NCI-H1048 (cell line): ENCODE results near the gene CACNA2D3.
"Not testable (repeated sequence)": the region's sequence is repeated elsewhere in the genome, so short reads cannot be mapped to it uniquely, and the experiment has no call there.

Source experiments
- DNase-seq: peaks from one replicate; lab custom pipeline; 2025; lab: John Stamatoyannopoulos, UW

CACNA2D3 gene

DNA sequence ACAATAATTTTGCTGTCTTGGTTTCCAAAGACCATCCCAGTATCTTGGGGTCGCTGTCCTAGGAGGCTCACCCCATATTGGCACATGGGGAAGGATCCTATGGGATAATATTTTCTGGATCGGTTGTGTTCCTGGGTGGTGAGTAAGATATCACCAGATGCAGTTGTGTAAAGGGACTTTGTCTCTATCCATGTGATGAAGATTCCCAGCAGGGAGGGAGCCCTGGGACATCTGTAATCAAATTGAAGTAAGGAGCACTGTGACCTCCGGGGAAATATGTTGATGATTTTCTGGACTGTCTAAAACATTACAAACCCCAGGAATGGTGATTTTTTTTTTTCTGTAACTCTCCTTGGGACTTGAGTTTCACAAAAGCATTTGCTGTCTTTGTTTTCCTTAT, 841.7 kb downstream of the CACNA2D3 start:
- no peak for DNase-seq

DNA sequence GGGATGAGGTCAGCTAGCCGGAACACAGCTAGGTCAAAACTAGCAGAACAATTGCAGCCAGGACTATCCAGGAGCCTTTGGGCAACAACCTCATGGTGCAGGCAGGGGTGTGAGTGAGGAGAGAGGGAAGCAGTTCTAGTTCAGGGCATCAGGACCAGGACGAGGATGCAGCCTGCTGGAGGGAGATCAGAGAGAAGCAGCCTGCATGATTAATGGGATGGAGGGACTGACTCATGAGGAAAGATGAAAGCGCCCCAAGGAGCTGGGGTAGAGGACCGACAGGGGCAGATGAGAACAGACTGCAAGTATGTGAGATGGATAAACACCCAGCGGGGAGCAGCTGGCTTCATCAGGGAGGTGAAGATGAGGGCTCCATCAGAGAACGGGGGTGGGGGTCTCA, 843.4 kb downstream of the CACNA2D3 start:
- DNase-seq, result no peak

DNA sequence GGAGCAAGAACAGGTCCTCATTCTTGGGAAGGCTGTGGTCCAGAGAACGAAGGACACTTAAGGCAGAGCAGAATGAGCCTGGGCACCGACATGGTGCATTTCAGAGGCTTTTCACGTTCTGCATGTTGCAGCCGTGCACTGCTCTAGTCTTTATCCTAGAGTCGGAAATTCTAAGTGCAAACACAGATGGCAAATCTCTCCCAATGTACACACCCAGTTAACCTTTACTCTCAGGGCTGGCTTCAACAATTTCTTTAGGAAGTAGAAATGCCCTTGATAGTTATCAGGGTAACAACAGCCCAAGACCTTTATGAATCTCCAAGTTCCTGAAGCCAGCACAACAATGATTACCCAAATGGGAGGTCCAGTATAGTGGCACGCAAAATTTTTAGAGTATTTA, 844.6 kb downstream of the CACNA2D3 start:
- no peak for DNase-seq

GRCh38 chr3:54967731-54968161, 845.4 kb downstream of the CACNA2D3 start:
- no peak for DNase-seq

DNA sequence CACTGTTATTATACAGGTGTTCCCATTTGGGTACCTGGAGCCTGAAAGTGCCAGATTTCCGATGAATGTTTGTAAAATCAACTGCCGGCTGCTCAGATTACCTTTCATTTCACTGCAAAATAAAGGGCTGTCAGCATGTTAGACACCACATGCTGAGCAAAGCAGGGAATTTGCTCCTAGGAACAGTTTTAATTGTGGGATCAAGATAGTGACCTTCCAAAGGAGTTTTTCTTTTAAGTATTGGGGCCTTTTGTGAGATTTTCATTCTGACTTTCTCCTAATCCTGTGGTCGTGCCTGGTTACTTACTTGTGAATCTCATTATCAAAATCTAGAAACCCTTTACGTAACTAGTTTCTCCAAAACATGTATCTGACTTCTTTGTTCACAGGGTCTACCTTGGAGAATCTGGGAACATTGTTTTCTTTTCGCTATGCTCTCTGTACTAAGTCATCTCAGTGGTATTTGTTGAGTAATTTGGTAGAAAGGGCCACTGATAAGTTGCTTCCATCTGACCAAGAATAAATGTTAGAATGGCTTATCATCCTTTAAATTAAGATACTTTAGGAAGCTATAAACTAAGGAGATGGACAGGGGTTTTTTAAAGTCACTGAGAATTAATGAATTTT, 846.3 kb downstream of the CACNA2D3 start:
- DNase-seq, result no peak

DNA sequence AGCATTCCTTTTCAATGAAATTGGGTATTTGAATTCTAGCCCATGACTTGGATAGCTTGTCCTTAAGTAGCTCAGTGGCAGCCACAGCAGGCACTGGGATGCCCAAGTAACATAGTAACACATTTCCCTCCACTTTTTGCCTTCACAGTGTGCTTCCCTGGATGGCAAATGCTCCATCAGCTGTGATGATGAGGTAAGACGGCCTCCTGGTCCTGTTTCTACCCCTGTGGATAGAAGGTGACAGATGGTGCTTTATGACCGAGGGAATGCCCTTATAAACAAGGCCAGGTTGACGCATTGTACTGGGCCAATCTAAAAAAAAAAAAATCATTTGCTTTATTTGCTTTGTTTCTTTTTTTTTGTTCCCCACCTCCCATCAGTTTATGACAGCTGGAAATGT, 847.3 kb downstream of the CACNA2D3 start:
- no peak for DNase-seq

- DNase-seq, result no peak
Measured at GRCh38 chr3:54970895-54971294, 848.5 kb downstream of the CACNA2D3 start.

GRCh38 chr3:54977439-54977838, 855.1 kb downstream of the CACNA2D3 start:
- DNase-seq, result no peak

DNA sequence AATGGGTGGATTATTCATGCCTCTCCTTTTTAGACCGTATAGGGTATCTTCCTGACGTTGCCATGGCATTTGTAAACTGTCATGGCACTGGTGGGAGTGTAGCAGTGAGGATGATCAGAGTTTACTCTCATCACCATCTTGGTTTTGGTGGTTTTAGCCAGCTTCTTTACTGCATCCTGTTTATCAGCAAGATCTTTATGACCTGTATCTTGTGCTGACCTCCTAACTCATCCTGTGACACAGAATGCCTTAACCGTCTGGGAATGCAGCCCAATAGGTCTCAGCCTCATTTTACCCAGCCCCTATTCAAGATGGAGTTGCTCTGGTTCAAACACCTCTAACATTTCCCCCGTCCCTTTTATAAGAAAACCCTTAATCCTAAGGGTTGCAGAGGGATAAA, 855.6 kb downstream of the CACNA2D3 start:
- not testable (repeated sequence) for DNase-seq

- DNase-seq, result no peak
Measured at GRCh38 chr3:54982807-54983206, 860.5 kb downstream of the CACNA2D3 start.

- DNase-seq, result no peak
Measured at GRCh38 chr3:54983266-54984099, 861.1 kb downstream of the CACNA2D3 start.

DNA sequence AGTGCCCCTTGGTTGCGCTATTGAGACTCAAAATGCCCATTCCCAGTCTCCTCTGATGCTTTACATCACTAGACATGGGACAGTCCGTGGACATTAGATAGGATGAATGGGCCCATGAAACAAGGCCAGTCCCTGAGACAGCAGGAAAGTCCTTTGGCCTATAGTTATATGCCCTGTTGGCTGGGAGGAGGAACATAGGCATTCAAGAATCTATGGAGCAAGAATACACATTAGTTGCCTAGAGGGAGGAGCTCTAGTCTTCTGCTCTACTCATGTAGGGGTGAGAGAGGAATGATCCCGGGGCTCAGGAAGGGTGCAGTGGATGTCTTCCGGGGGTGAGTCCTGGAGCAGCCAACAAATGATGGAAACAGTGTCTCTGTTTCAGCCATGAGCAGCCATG, 863.5 kb downstream of the CACNA2D3 start:
- no peak for DNase-seq

GRCh38 chr3:54986294-54986693, 863.9 kb downstream of the CACNA2D3 start:
- no peak for DNase-seq

- no peak for DNase-seq
Measured at GRCh38 chr3:54987719-54988118, 865.4 kb downstream of the CACNA2D3 start.

DNA sequence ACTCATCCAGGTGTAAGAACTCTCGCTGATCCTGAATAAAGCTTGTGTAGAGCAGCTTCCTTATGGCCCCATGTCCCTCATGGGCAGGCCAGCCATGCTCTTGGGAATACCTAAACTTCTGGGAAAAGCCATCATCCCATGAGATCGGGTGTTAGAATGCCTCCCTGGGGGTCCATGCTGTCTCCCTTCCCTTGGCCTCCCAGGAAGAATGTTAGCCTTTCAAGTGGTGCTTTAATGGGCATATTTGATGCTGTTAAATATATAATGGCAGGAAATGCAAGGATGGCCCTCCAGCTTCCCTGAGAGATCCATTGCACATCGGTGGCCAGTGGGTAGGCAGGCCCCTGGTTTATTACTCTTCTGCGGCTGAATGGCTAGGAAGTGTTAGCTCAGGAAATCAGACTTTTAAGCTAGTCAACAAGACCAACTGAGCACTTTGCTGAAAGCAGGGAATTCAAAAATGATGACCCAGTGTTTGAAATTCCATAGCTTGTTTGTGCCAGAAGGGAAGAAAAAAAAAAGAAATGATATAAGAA, 866.0 kb downstream of the CACNA2D3 start:
- no peak for DNase-seq

GRCh38 chr3:54988838-54989630, 866.7 kb downstream of the CACNA2D3 start:
- DNase-seq, result no peak

DNA sequence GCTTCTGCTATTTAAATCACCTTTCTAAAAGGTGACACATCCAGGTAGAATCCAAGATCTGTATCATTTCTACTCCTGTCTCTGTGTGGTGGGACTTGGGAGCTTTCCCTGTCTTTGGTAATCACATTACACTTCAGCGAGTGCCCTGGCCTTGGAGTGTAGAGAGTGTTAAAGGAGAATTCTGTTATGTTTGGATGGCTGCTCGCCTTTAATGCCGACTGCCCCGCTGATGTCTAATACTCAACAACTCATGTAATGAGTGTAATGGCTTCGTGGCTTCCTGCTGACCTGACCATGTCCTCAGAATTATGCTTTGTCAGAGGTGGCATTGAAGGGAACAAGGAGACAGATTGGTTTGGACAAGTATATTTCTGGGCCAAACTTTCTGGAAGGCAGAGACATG, 871.8 kb downstream of the CACNA2D3 start:
- no peak for DNase-seq

DNA sequence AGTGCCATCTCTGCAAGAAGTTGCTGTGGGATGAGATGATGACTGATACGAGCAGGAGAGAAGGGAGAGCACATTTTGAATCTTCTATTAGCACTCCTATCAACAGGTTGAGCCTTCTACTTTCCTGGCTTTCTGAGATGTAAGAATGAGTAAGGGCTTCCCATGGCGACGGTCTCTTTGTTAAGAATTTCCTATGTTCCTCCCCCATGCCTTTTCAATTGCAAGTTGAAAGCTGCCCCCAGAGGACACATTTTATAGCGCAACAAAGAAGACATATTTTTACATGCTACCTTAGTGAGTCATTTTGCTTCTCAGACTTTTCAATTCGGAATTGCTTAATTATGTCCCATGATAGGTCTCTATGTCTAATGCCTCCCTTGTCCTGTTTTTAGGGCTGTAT, 876.8 kb downstream of the CACNA2D3 start:
- no peak for DNase-seq

- no peak for DNase-seq
Measured at GRCh38 chr3:54999811-55000210, 877.5 kb downstream of the CACNA2D3 start.

DNA sequence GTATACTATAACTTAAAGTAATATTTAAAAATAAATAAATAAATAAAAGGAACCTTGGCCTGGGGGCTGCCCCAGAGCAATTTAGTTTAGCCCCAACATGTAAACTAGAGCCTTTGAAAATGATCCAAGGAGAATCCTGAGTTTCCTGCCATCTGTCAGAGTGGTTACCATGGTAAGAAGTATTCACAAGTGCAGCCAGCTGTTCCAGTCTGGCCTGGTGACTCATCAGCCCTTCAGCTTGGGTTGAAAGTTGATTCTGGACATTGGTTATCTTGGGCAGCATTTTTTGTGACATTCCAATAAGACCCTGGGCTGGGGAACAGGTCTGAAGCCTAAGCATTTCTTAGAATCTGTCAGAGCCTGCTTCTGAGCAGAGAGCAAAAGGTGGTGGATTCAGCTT, 878.2 kb downstream of the CACNA2D3 start:
- no peak for DNase-seq

GRCh38 chr3:55000953-55001352, 878.6 kb downstream of the CACNA2D3 start:
- DNase-seq, result no peak

DNA sequence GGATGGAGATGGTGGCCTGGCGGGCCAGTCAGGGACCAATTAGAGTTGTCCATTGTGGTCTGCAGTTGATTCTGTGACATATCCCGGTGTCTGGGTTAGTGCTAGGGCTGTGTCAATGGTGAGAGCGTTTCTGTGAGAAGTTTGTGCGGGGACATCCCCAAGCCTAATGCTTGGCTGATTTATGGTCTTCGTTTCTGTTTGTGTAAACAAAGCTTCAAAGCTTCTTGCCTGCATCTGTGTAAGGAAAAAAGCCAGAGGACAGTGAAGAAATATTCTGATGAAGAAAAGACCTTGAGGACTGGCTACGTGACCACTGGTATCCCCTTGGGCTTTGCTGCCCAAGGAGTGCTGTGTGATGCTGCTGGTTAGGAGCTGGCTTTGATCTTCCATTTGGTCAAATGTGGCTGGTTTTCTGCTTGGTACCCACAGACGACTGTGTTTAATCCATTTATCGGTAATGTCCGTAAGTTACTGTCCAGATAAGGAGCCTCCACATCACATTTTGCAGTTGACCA, 880.1 kb downstream of the CACNA2D3 start:
- no peak for DNase-seq
